Mononuclear cell (primary cell): Measurements from ENCODE around the gene PODXL2. TPM values are rescaled to one million over a fixed set of nuclear protein-coding genes. Genes with fewer than 3 reads are reported as not detected.

Experiments
- H3K27me3 ChIP-seq: 2 replicates; pipeline ENCODE4 v1.6.0; 2011; ENCODE audit warnings: low read length, control low read depth; ENCODE audit not compliant: insufficient read depth
- H3K4me1 ChIP-seq: 2 replicates; pipeline ENCODE4 v1.5.1; 2011; ENCODE audit warnings: mild to moderate bottlenecking, low read length, control low read depth; ENCODE audit not compliant: insufficient read depth
- H3K4me3 ChIP-seq: 2 replicates; pipeline ENCODE4 v1.5.1; 2011; ENCODE audit warnings: mild to moderate bottlenecking, low read length, moderate library complexity
- H3K9me3 ChIP-seq: 2 replicates; pipeline ENCODE4 v1.5.1; 2011; ENCODE audit warnings: low read depth, mild to moderate bottlenecking, control low read depth, low read length
- total RNA-seq: library from RNA; depleted of rRNA; stranded (reverse); fragments of >200 nt; gene quantifications from one replicate; pipeline ENCODE4 v1.2.3, GENCODE V29; 2012

PODXL2 gene
- total RNA-seq, 1 donor = 1.9 TPM

GRCh38 chr3:127706785-127707351, 77.9 kb downstream of the PODXL2 start:
- Histone ChIP-seq H3K27me3 (no peaks in the 10 kb centered on the region), H3K4me3 (no peak overlapping the region), H3K4me1 (peaks cover 7% of the 10 kb centered on the region), H3K9me3 (no peaks in the 10 kb centered on the region)

GRCh38 chr3:127707851-127708411, 78.9 kb downstream of the PODXL2 start:
- Histone ChIP-seq H3K4me1 (peaks cover 7% of the 10 kb centered on the region), H3K4me3 (no peak overlapping the region), H3K9me3 (no peaks in the 10 kb centered on the region), H3K27me3 (no peaks in the 10 kb centered on the region)

- no peaks in the 10 kb centered on the region for H3K27me3 ChIP-seq
- H3K4me1 ChIP-seq = no peaks in the 10 kb centered on the region
- H3K4me3 ChIP-seq = no peak overlapping the region
- no peaks in the 10 kb centered on the region for H3K9me3 ChIP-seq
These were observed 79.9 kb downstream of the PODXL2 start for GRCh38 chr3:127708837-127709236.

GRCh38 chr3:127709320-127710060, 80.5 kb downstream of the PODXL2 start:
- Histone ChIP-seq H3K4me1 (no peaks in the 10 kb centered on the region), H3K27me3 (no peaks in the 10 kb centered on the region), H3K9me3 (no peaks in the 10 kb centered on the region), H3K4me3 (no peak overlapping the region)

GRCh38 chr3:127710155-127710941, 81.4 kb downstream of the PODXL2 start:
- Histone ChIP-seq H3K9me3 (no peaks in the 10 kb centered on the region), H3K4me1 (no peaks in the 10 kb centered on the region), H3K4me3 (no peak overlapping the region), H3K27me3 (no peaks in the 10 kb centered on the region)

GRCh38 chr3:127711021-127711695, 82.2 kb downstream of the PODXL2 start:
- Histone ChIP-seq H3K4me1 (no peaks in the 10 kb centered on the region), H3K9me3 (no peaks in the 10 kb centered on the region), H3K27me3 (no peaks in the 10 kb centered on the region), H3K4me3 (no peak overlapping the region)

- Histone ChIP-seq H3K9me3 (no peaks in the 10 kb centered on the region), H3K4me1 (no peaks in the 10 kb centered on the region), H3K27me3 (no peaks in the 10 kb centered on the region), H3K4me3 (no peak overlapping the region)
These were observed 82.9 kb downstream of the PODXL2 start for GRCh38 chr3:127711896-127712295.

GRCh38 chr3:127712461-127712860, 83.5 kb downstream of the PODXL2 start:
- no peaks in the 10 kb centered on the region for H3K4me1 ChIP-seq
- no peak overlapping the region for H3K4me3 ChIP-seq
- no peaks in the 10 kb centered on the region for H3K9me3 ChIP-seq
- H3K27me3 ChIP-seq = no peaks in the 10 kb centered on the region

GRCh38 chr3:127712881-127713771, 84.1 kb downstream of the PODXL2 start:
- no peaks in the 10 kb centered on the region for H3K4me1 ChIP-seq
- H3K27me3 ChIP-seq = no peaks in the 10 kb centered on the region

GRCh38 chr3:127714125-127714571, 85.2 kb downstream of the PODXL2 start:
- no peaks in the 10 kb centered on the region for H3K9me3 ChIP-seq
- no peaks in the 10 kb centered on the region for H3K27me3 ChIP-seq
- H3K4me3 ChIP-seq = no peak overlapping the region
- H3K4me1 ChIP-seq = no peaks in the 10 kb centered on the region

More at GRCh38 chr3:127712881-127713771, 84.1 kb downstream of the PODXL2 start:
- Histone ChIP-seq H3K9me3 (no peaks in the 10 kb centered on the region), H3K4me3 (no peak overlapping the region)

GRCh38 chr3:127714866-127715265, 85.9 kb downstream of the PODXL2 start:
- Histone ChIP-seq H3K4me1 (no peaks in the 10 kb centered on the region), H3K4me3 (no peak overlapping the region), H3K27me3 (no peaks in the 10 kb centered on the region), H3K9me3 (no peaks in the 10 kb centered on the region)

- Histone ChIP-seq H3K27me3 (no peaks in the 10 kb centered on the region), H3K4me1 (no peaks in the 10 kb centered on the region), H3K9me3 (no peaks in the 10 kb centered on the region), H3K4me3 (no peak overlapping the region)
These were observed 86.5 kb downstream of the PODXL2 start for GRCh38 chr3:127715532-127715931.

GRCh38 chr3:127716384-127716783, 87.4 kb downstream of the PODXL2 start:
- no peaks in the 10 kb centered on the region for H3K9me3 ChIP-seq

More at GRCh38 chr3:127716384-127716783, 87.4 kb downstream of the PODXL2 start:
- H3K27me3 ChIP-seq = no peaks in the 10 kb centered on the region
- H3K4me3 ChIP-seq = no peak overlapping the region
- H3K4me1 ChIP-seq = no peaks in the 10 kb centered on the region
